Keratinocyte (primary cell): ENCODE results near the gene OTOF. TPM values are rescaled to one million over a fixed set of nuclear protein-coding genes. Genes with fewer than 3 reads are reported as not detected.

ENCODE experiments used
- DNase-seq: peaks from one replicate; pipeline ENCODE4 v3.0.0-alpha.2; 2011; ENCODE audit warnings: low read depth, missing footprints, low spot score
- FAIRE-seq: peaks from 2 replicates; lab custom pipeline; 2011; peaks lifted over from hg19 to GRCh38; lab: Jason Lieb, UNC
- H2AFZ ChIP-seq: 2 replicates; pipeline ENCODE4 v1.6.0; 2012; ENCODE audit warnings: low read length, control low read depth, inconsistent platforms; ENCODE audit not compliant: control insufficient read depth
- H3K27ac ChIP-seq: 2 replicates; pipeline ENCODE4 v1.5.1; 2011; ENCODE audit warnings: low read length; ENCODE audit not compliant: control insufficient read depth, insufficient read depth
- H3K27me3 ChIP-seq: 3 replicates; pipeline ENCODE4 v1.6.0; 2011; ENCODE audit warnings: low read length; ENCODE audit not compliant: control insufficient read depth, insufficient read depth; ENCODE audit errors: extremely low read depth
- H3K36me3 ChIP-seq, 2 experiments: 2 replicates in 1 of 2; 3 replicates in 1 of 2; pipeline ENCODE4 v1.5.1; 2011; ENCODE audit warnings: low read length in 2 of 2, mild to moderate bottlenecking in 1 of 2; ENCODE audit not compliant: control insufficient read depth in 2 of 2, insufficient read depth in 2 of 2; ENCODE audit errors: extremely low read depth in 1 of 2
- H3K4me1 ChIP-seq: 3 replicates; pipeline ENCODE4 v1.5.1; 2011; ENCODE audit warnings: low read length; ENCODE audit not compliant: control insufficient read depth, insufficient read depth; ENCODE audit errors: extremely low read depth
- H3K4me2 ChIP-seq: 3 replicates; pipeline ENCODE4 v1.6.0; 2011; ENCODE audit warnings: low read depth, low read length; ENCODE audit not compliant: control insufficient read depth, insufficient read depth; ENCODE audit errors: extremely low read depth
- H3K4me3 ChIP-seq, 3 experiments: fragments of 200-600 bp in 1 of 3; sonication (generic) in 1 of 3; 2 replicates in 2 of 3; 3 replicates in 1 of 3; pipeline ENCODE4 v1.5.1; 2011 to 2016; ENCODE audit warnings: low read length in 3 of 3, mild to moderate bottlenecking in 3 of 3, control low read depth in 2 of 3, inconsistent platforms in 1 of 3, low read depth in 1 of 3, mixed read lengths in 1 of 3, mixed run types in 1 of 3, moderate library complexity in 1 of 3; ENCODE audit not compliant: control insufficient read depth in 2 of 3, insufficient read depth in 2 of 3; ENCODE audit errors: extremely low read depth in 1 of 3
- H3K79me2 ChIP-seq: 2 replicates; pipeline ENCODE4 v1.6.0; 2012; ENCODE audit warnings: low read length; ENCODE audit not compliant: control insufficient read depth, insufficient read depth
- H3K9ac ChIP-seq: 3 replicates; pipeline ENCODE4 v1.6.0; 2011; ENCODE audit warnings: low read length; ENCODE audit not compliant: control insufficient read depth, insufficient read depth; ENCODE audit errors: extremely low read depth
- H3K9me1 ChIP-seq: 3 replicates; pipeline ENCODE4 v1.6.0; 2011; ENCODE audit warnings: low read length; ENCODE audit not compliant: control insufficient read depth, insufficient read depth; ENCODE audit errors: extremely low read depth
- H3K9me3 ChIP-seq: 2 replicates; pipeline ENCODE4 v1.5.1; 2012; ENCODE audit warnings: low read depth, low read length; ENCODE audit not compliant: control insufficient read depth
- H4K20me1 ChIP-seq: 3 replicates; pipeline ENCODE4 v1.6.0; 2011; ENCODE audit warnings: low read length; ENCODE audit not compliant: control insufficient read depth, insufficient read depth; ENCODE audit errors: extremely low read depth
- EZH2 ChIP-seq: IDR thresholded peaks from one replicate; pipeline ENCODE4 v1.6.1; 2012; ENCODE audit warnings: inconsistent platforms, mild to moderate bottlenecking, low read length, moderate library complexity
- dilution Hi-C: fragments of 300-500 bp; cut with MboI; formaldehyde crosslinking; loops from one replicate; pipeline ENCODE4 v1.7.0; 2020; ENCODE audit warnings: low sequenced_read_pairs; ENCODE audit not compliant: extremely low pct_ligation_motif_present
- polyA plus RNA-seq, 5 experiments: library from polyadenylated mRNA; depleted of rRNA in 3 of 5; stranded (reverse) in 3 of 5; stranded (forward) in 1 of 5; unstranded in 1 of 5; fragments of >200 nt; gene quantifications; 1 replicate in 1 of 5; 2 replicates in 3 of 5; 3 replicates in 1 of 5; pipeline versions ENCODE4 v1.2.1 to v1.2.3, GENCODE V29; 2011 to 2012; ENCODE audit warnings: missing spikeins in 2 of 5, low read depth in 1 of 5, low replicate concordance in 1 of 5
- TF ChIP-seq, protein P1 (sequence below), 3 experiments: IDR thresholded peaks in 1 of 3; conservative IDR thresholded peaks in 1 of 3; optimal IDR thresholded peaks in 1 of 3; 2 replicates in 2 of 3; 3 replicates in 1 of 3; pipeline versions ENCODE3 to v1.5.1; 2011; ENCODE audit warnings: low read length in 3 of 3, mild to moderate bottlenecking in 3 of 3, moderate library complexity in 2 of 3, control low read depth in 1 of 3, inconsistent platforms in 1 of 3; ENCODE audit not compliant: insufficient read depth in 2 of 3; ENCODE audit errors: extremely low read depth in 1 of 3

Gene OTOF
- polyA plus RNA-seq, 1 donor (not counting 4 experiments of a cell fraction or from before 2014, with no cell fraction given): not detected

GRCh38 chr2:26484579-26484978, 6.7 kb upstream of the OTOF start:
- no peak overlapping the region for H2AFZ ChIP-seq
- H3K9ac ChIP-seq: no peak overlapping the region
- no peaks in the 10 kb centered on the region for H3K79me2 ChIP-seq
- H3K27me3 ChIP-seq: peaks cover 9% of the 10 kb centered on the region
- H3K27ac ChIP-seq: no peak overlapping the region
- dilution Hi-C loops: no loop called here
- no peaks in the 10 kb centered on the region for H3K9me3 ChIP-seq
- no peaks in the 10 kb centered on the region for H4K20me1 ChIP-seq
- DNase-seq (no peak), FAIRE-seq (no peak)
- TF ChIP-seq, protein P1, sequence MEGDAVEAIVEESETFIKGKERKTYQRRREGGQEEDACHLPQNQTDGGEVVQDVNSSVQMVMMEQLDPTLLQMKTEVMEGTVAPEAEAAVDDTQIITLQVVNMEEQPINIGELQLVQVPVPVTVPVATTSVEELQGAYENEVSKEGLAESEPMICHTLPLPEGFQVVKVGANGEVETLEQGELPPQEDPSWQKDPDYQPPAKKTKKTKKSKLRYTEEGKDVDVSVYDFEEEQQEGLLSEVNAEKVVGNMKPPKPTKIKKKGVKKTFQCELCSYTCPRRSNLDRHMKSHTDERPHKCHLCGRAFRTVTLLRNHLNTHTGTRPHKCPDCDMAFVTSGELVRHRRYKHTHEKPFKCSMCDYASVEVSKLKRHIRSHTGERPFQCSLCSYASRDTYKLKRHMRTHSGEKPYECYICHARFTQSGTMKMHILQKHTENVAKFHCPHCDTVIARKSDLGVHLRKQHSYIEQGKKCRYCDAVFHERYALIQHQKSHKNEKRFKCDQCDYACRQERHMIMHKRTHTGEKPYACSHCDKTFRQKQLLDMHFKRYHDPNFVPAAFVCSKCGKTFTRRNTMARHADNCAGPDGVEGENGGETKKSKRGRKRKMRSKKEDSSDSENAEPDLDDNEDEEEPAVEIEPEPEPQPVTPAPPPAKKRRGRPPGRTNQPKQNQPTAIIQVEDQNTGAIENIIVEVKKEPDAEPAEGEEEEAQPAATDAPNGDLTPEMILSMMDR (optimal IDR thresholded peaks at IDR 0.05 in 1 of 3, IDR thresholded peaks at IDR 0.05 in 1 of 3, conservative IDR thresholded peaks at IDR 0.05 in 1 of 3; ENCODE audit: extremely low read depth in 1 of 3, insufficient read depth in 2 of 3, low read length in 3 of 3): no peak
- TF ChIP-seq EZH2: no peak
- no peak overlapping the region for H3K4me3 ChIP-seq
- H3K4me1 ChIP-seq: no peaks in the 10 kb centered on the region
- H3K36me3 ChIP-seq: no peaks in the 10 kb centered on the region
- H3K9me1 ChIP-seq: no peaks in the 10 kb centered on the region
- H3K4me2 ChIP-seq: no peak overlapping the region

DNA sequence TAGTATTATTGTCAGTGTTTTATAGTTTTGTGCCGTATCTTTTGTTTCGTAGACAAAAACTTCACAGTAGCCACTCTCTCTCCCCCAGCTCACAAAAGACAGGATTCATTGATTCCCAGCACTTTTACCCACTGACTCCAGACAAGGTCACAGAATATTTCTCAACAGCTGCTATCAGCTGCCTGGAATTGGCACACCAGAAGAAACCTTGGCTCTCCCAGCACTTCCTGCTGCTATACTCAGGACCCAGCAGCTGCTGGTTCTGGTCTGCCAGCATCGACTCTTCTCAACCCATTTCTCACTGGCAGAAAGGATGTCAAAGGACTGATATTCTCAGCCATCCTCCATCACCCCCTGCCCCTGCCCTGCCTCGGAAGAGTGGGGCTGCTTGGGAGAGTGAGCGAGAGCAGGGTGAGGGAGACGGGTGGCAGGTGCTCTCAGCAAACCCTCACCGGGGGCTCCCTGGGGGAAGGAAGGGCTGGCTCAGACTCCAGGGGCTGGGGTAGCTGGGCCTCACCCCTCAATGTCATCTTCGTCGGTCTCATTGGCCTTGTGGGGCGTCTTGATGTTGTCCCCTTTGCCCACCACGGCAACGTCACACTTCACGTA, 6.1 kb upstream of the OTOF start:
- FAIRE-seq: no peak
- dilution Hi-C loops: no loop called here

More for the DNA sequence above, 6.1 kb upstream of the OTOF start:
- Histone ChIP-seq H2AFZ (no peak overlapping the region), H3K4me3 (no peak overlapping the region), H4K20me1 (no peaks in the 10 kb centered on the region), H3K79me2 (no peaks in the 10 kb centered on the region), H3K9me1 (no peaks in the 10 kb centered on the region), H3K36me3 (no peaks in the 10 kb centered on the region), H3K4me2 (no peak overlapping the region), H3K4me1 (no peaks in the 10 kb centered on the region), H3K9ac (no peak overlapping the region), H3K9me3 (no peaks in the 10 kb centered on the region), H3K27me3 (peaks cover 8% of the 10 kb centered on the region), H3K27ac (no peak overlapping the region)
- TF ChIP-seq, protein P1 (optimal IDR thresholded peaks at IDR 0.05 in 1 of 3, IDR thresholded peaks at IDR 0.05 in 1 of 3, conservative IDR thresholded peaks at IDR 0.05 in 1 of 3; ENCODE audit: extremely low read depth in 1 of 3, insufficient read depth in 2 of 3, low read length in 3 of 3): no peak
- no peak for TF ChIP-seq EZH2
- no peak for DNase-seq
